HG02759 (cell line): ENCODE data around the gene DOCK11.
A peak's percentile ranks its signal among the peaks of the same experiment; 100 is the strongest.
"Not testable (repeated sequence)": the region's sequence is repeated elsewhere in the genome, so short reads cannot be mapped to it uniquely, and the experiment has no call there.

Source experiments
- ATAC-seq: cut with Tn5 transposase; IDR thresholded peaks from one replicate; pipeline ENCODE4 v1.9.1; 2021; ENCODE audit warnings: mild to moderate bottlenecking, moderate library complexity; ENCODE audit not compliant: unreplicated experiment

DOCK11 gene

DNA sequence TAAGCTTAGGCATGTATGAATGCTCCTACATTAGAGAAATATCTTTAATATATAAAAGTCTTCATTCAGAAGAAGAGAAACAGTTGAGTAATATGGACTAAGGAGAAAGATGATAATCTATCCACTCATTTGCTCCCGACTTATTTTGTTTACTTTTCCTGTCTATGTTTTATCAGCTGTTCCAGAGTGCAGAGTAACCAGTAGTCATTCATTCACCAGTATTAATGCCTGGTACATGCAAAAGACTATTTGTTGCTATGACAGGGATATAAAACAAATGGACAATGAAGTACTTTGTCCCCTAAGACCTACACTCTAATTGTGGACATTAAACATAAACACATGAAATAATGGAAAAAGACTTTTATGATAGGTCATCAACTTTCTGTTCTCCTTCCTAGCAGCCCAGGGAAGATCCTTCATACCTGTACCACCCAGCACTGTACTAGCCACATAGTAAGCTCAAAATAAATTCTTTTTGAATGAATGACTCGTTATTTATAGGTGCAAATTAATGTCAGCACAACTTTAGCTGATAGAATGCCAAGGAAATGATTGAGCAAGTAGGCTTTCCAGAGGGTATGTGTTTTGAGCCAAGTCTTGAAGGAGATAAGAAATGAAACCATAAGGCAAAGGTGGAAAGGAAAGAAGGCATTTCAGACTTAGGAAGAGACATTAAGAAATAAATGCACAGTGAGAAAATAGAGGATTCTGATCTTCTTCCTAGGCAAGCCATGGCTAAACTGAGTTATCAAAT lies 186.8 kb downstream of the DOCK11 start:
- no peak for ATAC-seq

- no peak for ATAC-seq
These were observed 189.8 kb downstream of the DOCK11 start for GRCh38 chrX:118685393-118685792.

DNA sequence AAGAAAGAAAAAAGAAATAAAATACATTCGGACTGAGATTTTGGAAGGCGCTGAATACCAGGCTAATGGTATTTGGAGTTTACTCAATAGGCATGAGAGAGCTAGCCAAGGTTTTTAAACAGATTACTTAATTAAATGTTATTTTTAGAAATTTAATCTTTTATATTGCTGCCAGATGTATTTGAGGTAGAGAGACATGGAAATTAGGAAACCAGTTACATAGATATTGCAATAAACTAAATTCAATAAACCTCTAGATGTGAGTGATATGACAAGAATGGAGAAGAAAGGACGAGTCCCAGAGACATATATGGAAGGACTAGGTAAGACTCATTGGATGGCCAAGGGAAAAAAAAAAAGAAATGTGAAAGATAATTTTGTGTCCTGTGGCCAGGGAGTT lies 193.3 kb downstream of the DOCK11 start:
- no peak for ATAC-seq

DNA sequence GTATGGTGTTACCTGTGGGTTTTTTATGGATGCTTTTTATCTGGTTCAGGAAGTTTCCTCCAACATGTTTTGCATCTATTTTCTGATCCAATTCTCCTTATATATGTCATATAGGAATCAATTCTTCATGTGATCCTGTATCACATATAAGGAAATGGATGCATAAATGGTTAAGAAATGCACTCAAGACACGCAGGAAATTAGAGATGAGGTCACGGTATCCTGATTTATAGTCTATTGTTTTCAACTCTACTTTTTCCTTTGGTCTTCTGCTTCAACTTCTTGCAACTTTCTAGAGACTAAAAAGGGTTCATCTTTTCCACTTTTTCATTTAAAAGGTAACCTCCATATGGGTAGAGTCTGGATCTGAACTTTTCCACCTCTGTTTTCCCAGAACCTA lies 198.2 kb downstream of the DOCK11 start:
- ATAC-seq = no peak

DNA sequence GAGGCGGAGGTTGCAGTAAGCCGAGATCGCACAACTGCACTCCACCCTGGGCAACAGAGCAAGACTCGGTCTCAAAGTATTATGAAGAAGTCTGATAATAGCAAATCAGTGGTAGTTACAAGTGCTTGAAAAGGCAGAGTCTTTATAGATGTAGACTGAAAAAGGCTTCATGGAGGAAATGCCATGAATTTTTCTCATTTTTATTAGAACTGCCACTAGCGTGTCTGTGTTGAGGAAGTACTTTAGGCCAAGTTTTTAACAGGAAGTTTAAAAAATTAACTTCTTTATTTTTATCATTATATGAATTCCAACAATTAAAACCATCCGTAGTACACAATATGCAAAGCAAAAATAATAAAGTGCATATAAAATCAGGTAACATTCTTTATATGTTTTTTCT lies 199.0 kb downstream of the DOCK11 start:
- no peak for ATAC-seq

DNA sequence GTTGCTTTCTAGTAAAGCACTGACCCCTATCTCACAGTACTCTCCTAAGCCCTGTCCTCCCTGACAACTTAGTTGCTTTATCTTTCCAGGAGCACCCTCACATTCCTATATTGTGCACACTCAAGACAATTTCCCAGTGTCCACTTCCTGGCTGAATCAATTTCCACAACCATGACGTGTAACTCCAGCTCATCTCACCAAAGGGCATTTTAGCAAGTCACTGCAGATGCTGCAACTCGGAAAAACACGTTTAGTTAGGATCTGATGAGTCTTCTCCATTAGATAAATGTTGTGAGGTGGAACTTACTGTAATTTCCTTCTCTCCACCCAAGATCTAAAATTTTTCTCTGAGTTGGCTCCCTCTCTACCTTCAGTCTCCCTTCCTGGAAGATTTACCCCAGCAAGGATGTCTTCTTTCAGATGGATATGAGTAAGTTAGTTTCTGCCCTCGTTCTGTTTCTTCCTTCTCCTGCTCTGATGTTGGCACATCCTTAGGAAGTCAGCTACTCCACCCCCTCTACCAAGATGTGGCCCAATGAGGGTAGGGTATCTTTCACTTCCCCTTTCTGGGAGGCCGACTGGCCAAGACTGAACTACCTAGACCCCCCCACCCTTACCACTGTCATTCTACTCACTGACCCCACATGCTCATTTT lies 203.0 kb downstream of the DOCK11 start:
- no peak for ATAC-seq

DNA sequence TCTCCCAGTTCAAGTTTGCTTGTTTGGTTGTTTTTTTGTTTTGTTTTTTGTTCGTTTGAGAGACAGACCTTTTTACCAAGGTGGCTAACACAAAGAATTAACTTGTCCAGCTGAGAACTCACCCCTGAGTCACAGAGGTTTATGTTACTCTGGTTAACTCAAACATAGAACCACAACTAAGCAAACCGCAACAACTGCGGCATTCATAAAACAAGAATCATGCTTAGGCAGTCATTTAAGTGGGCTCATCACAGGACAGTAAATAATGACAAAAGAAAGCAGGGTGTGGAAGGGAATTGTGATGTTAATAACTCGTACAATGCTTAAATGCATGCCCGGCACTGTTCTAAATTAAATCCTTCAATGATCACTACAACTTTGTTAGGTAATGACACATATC lies 207.1 kb downstream of the DOCK11 start:
- ATAC-seq = no peak

DNA sequence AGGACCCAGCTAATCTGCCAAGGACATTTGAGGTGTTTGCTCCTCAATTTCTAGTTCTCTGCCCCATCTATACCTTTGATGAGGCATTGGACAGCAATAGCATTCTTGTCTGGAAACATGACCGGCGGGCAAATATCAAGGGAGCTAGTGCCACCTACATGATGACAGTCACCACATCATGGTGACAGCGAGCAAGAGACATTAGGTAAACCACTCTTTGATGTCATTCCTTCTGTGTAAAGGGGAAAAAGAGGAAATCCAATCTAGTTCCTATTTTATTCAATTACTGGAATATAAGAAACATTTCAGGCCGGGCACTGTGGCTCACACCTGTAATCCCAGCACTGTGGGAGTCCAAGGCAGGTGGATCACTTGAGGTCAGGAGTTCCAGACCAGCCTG lies 211.1 kb downstream of the DOCK11 start:
- ATAC-seq = no peak

DNA sequence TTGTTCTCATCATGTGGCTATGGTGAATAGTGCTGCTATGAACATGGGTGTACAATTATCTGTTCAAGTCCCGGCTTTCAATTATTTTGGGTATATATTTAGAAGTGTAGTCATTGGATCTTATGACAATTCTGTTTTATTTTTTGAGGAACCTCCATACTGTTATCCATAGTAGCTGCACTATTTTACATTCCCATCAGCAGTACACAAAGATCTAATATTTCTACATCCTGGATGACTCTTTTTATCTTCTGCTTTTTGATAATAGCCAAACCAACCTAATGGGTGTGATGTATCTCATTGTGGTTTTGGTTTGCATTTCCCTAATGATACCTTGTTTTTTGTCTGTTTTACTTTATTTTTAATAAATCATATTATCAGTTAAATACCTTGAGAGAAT lies 218.9 kb downstream of the DOCK11 start:
- ATAC-seq = no peak

GRCh38 chrX:118715917-118716316 lies 220.3 kb downstream of the DOCK11 start:
- ATAC-seq = not testable (repeated sequence)

GRCh38 chrX:118716833-118717232 lies 221.2 kb downstream of the DOCK11 start:
- ATAC-seq = not testable (repeated sequence)

DNA sequence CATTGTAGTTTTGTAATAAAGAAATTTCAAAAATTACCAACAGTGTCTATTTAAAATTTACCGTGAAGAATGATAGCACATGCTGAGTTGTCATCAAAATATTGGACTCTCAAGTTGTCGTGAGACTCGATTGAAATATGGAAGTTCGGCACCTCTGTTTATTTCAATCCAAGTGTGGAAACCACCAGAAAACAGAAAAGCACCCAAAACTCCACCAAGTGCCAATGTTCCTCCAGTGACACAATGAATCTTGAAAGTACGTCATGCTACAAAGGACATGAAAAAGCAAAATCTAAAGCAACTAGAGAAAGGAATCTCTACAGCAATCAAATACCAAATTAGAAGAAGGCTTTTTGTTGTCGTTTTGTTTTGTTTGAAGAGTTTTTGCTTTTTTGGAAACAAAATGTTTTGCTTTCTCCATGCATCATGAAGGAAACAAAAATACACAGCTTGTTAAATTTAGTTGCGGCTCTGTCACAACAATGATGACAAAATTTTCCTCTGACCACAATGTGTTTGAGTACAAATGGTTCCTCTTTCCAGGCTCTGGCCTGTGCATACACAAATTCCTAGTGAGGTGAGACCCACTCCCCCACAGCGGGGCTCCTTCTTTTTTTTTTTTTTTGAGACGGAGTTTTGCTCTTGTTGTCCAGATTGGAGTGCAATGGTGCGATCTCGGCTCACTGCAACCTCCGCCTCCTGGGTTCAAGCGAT lies 222.2 kb downstream of the DOCK11 start:
- ATAC-seq = no peak

DNA sequence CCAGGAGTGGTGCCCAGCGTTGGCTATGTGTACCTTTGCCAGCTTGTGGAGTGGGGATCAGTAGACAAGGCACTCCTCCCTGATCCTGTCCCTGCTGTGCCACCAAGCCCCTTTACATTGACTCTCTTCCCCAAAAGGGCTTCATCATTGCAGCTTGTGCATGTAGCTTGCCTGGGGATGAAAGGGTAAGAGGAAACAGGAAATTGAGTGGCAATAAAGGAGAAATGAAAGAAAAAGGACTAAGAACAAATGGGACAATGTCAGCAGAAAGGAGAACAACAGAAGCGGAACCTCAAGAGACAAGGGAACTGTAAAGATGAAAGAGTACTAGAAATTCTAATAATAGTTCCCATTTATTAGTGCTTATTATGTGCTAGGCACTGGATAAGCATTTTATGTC lies 223.1 kb downstream of the DOCK11 start:
- no peak for ATAC-seq

DNA sequence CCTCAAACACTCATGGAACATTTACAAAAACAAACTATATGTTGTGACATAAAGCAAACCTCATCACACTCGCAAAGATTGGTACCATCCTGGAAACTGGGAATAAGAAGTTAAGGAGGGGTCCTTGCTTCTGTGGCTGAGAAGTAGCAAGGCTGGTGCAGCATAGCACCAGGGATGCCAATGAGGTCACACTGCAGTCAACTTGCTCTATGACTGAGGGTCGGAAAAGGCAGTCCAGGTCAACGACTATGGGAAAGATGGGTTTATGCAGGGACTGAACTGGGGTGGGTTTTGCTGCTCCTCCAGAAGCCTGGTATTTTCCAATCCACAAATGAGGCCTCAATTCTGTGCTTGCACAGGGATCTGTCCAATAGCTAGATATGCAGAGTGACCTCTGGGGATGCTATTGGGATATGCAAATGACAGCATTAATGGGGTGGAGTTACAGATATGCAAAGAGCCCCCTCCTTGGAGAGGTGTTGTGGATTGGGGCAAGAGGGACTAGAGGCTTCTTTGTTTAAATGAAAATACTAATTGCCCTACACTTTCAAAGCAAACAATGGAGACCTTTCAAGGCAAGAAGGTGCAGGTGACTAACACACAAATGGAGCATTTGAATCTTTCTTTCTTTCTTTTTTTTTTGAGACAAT lies 224.6 kb downstream of the DOCK11 start:
- ATAC-seq = no peak

DNA sequence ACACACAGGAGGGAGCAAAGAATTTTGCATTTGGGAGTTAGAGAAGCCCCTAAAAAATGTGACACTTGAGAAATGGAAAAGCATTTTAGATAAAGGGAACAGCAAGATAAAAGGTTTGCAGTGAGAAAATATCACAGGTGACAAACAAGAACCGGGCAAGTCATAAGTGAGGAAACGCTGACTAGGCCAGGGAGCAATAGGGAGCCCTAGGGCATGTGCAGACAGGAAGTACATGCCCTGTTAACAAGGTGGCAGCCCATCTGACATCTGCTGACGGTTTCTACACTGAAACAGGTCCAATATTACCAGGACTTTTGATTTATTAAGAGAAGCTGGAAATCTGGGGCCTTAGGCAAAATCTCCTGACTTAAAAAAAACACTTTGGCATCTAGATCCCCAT lies 227.8 kb downstream of the DOCK11 start:
- no peak for ATAC-seq

- no peak for ATAC-seq
These were observed 228.8 kb downstream of the DOCK11 start for GRCh38 chrX:118724365-118724764.

- no peak for ATAC-seq
These were observed 229.2 kb downstream of the DOCK11 start for GRCh38 chrX:118724775-118725174.

DNA sequence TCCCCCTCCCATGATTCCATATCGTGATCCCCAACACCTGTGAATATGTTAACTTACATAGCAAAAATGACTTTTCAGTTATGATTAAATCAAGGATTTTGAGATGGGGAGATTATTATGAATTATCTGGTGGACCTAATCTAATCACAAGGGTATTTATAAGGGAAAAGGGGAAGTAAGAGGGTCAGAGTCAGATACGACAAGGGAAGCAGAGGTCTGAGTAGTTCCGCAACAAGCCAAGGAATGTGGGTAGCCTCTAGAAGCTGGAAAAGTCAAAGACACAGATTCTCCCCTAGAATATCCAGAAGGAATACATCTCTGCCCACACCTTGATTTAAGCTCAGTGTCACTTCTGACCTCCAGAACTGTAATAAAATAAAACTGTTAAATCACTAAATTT lies 230.8 kb downstream of the DOCK11 start:
- ATAC-seq = no peak

GRCh38 chrX:118726887-118727685 lies 231.5 kb downstream of the DOCK11 start, which contains the start of gene IL13RA1:
Gene IL13RA1, plus strand, starts transcription at chrX:118727606. Its CDS starts 33 bp downstream, at chrX:118727639.
- ATAC-seq = peak; percentile 58

DNA sequence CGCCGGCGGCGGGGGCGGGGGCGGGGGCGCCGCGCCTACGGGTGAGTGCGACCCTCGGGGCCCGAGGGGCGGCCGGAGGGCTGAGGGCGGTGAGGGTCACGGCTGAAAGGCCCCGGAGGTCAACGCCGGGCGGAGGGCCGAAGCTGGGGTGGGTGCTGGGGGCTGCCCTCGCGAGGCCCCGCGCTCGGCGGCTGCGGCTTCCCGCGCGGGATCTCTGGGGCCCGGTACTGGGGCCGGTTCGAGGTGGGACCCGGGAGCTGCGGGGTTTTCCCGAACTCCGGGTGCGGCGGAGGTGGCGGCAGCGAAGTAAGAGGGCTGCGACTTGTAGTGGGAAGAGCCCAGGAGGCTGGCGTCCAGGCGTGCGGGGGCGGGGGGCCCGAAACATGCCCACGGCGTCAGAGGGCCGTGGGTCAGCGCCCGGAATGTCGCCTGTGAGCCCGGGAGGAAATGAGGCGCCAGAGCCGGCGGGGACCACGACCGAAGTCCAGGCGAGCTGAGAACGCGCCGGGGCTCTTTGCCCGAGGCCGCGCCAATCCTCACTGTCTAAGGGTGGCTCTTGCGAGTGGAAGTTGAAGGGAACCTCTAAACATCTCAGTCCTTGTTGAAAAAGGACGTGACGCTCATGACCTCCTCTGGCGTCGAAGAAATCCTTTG lies 232.2 kb downstream of the DOCK11 start:
- ATAC-seq = peak; percentile 29
